ENCODE measurements around the gene TTC7B. TPM values are rescaled to one million over a fixed set of nuclear protein-coding genes. Genes with fewer than 3 reads are reported as not detected.

The TTC7B gene
- total RNA-seq, 1 experiment from 2014 or later = under 0.01 TPM

GRCh38 chr14:90804292-90805083, 11.7 kb downstream of the TTC7B start:
- no peak overlapping the region for H3K27ac ChIP-seq (ENCODE audit: low read length)
- H3K79me2 ChIP-seq (ENCODE audit: low read length) = no peaks in the 10 kb centered on the region
- H2AFZ ChIP-seq (ENCODE audit: low read length) = no peak overlapping the region

GRCh38 chr14:90803249-90803648, 13.0 kb downstream of the TTC7B start:
- Histone ChIP-seq H2AFZ (ENCODE audit: low read length) (no peak overlapping the region), H3K36me3 (ENCODE audit: insufficient read depth, low read length) (no peaks in the 10 kb centered on the region), H3K4me1 (ENCODE audit: low read length) (no peaks in the 10 kb centered on the region), H4K20me1 (ENCODE audit: insufficient read depth, low read depth, low read length) (no peaks in the 10 kb centered on the region), H3K79me2 (ENCODE audit: low read length) (no peaks in the 10 kb centered on the region), H3K9me2 (replicated peaks; ENCODE audit: insufficient read depth, low read length) (no peaks in the 10 kb centered on the region), H3K9me3 (ENCODE audit: low read length) (no peaks in the 10 kb centered on the region), H3K4me3 (ENCODE audit: low read length) (no peak overlapping the region), H3K9ac (ENCODE audit: low read length) (no peak overlapping the region), H3K27me3 (ENCODE audit: low read length) (no peaks in the 10 kb centered on the region), H3K27ac (ENCODE audit: low read length) (no peak overlapping the region), H3K4me2 (ENCODE audit: low read depth, low read length, poor library complexity, severe bottlenecking) (no peak overlapping the region)
- no peak for DNase-seq

More at GRCh38 chr14:90804292-90805083, 11.7 kb downstream of the TTC7B start:
- no peaks in the 10 kb centered on the region for H3K9me2 ChIP-seq (replicated peaks; ENCODE audit: insufficient read depth, low read length)
- H3K36me3 ChIP-seq (ENCODE audit: insufficient read depth, low read length) = no peaks in the 10 kb centered on the region
- H3K4me2 ChIP-seq (ENCODE audit: low read depth, low read length, poor library complexity, severe bottlenecking) = no peak overlapping the region
- no peaks in the 10 kb centered on the region for H3K4me1 ChIP-seq (ENCODE audit: low read length)
- H3K27me3 ChIP-seq (ENCODE audit: low read length) = no peaks in the 10 kb centered on the region
- no peak overlapping the region for H3K9ac ChIP-seq (ENCODE audit: low read length)
- no peaks in the 10 kb centered on the region for H3K9me3 ChIP-seq (ENCODE audit: low read length)
- no peak overlapping the region for H3K4me3 ChIP-seq (ENCODE audit: low read length)
- no peak for DNase-seq
- H4K20me1 ChIP-seq (ENCODE audit: insufficient read depth, low read depth, low read length) = no peaks in the 10 kb centered on the region

GRCh38 chr14:90799420-90799819, 16.8 kb downstream of the TTC7B start:
- Histone ChIP-seq H3K4me1 (ENCODE audit: low read length) (no peaks in the 10 kb centered on the region), H3K4me2 (ENCODE audit: low read depth, low read length, poor library complexity, severe bottlenecking) (no peak overlapping the region), H3K27me3 (ENCODE audit: low read length) (no peaks in the 10 kb centered on the region), H2AFZ (ENCODE audit: low read length) (no peak overlapping the region), H3K9ac (ENCODE audit: low read length) (no peak overlapping the region), H4K20me1 (ENCODE audit: insufficient read depth, low read depth, low read length) (no peaks in the 10 kb centered on the region), H3K27ac (ENCODE audit: low read length) (no peak overlapping the region), H3K36me3 (ENCODE audit: insufficient read depth, low read length) (no peaks in the 10 kb centered on the region), H3K4me3 (ENCODE audit: low read length) (no peak overlapping the region), H3K79me2 (ENCODE audit: low read length) (no peaks in the 10 kb centered on the region), H3K9me2 (replicated peaks; ENCODE audit: insufficient read depth, low read length) (no peaks in the 10 kb centered on the region), H3K9me3 (ENCODE audit: low read length) (no peaks in the 10 kb centered on the region)
- no peak for DNase-seq

GRCh38 chr14:90797919-90798318, 18.3 kb downstream of the TTC7B start:
- Histone ChIP-seq H3K4me2 (ENCODE audit: low read depth, low read length, poor library complexity, severe bottlenecking) (no peak overlapping the region), H3K9me3 (ENCODE audit: low read length) (no peaks in the 10 kb centered on the region), H3K79me2 (ENCODE audit: low read length) (no peaks in the 10 kb centered on the region), H3K27ac (ENCODE audit: low read length) (no peak overlapping the region), H3K4me3 (ENCODE audit: low read length) (no peak overlapping the region), H3K9ac (ENCODE audit: low read length) (no peak overlapping the region), H4K20me1 (ENCODE audit: insufficient read depth, low read depth, low read length) (no peaks in the 10 kb centered on the region), H3K9me2 (replicated peaks; ENCODE audit: insufficient read depth, low read length) (no peaks in the 10 kb centered on the region), H3K4me1 (ENCODE audit: low read length) (no peaks in the 10 kb centered on the region), H3K27me3 (ENCODE audit: low read length) (no peaks in the 10 kb centered on the region), H2AFZ (ENCODE audit: low read length) (no peak overlapping the region), H3K36me3 (ENCODE audit: insufficient read depth, low read length) (no peaks in the 10 kb centered on the region)
- DNase-seq = no peak

- Histone ChIP-seq H3K4me2 (ENCODE audit: low read depth, low read length, poor library complexity, severe bottlenecking) (no peak overlapping the region), H3K4me1 (ENCODE audit: low read length) (no peaks in the 10 kb centered on the region), H3K36me3 (ENCODE audit: insufficient read depth, low read length) (no peaks in the 10 kb centered on the region), H4K20me1 (ENCODE audit: insufficient read depth, low read depth, low read length) (no peaks in the 10 kb centered on the region), H3K9ac (ENCODE audit: low read length) (no peak overlapping the region), H3K9me3 (ENCODE audit: low read length) (no peaks in the 10 kb centered on the region), H3K27ac (ENCODE audit: low read length) (no peak overlapping the region), H3K9me2 (replicated peaks; ENCODE audit: insufficient read depth, low read length) (no peaks in the 10 kb centered on the region), H3K4me3 (ENCODE audit: low read length) (no peak overlapping the region), H2AFZ (ENCODE audit: low read length) (no peak overlapping the region), H3K79me2 (ENCODE audit: low read length) (no peaks in the 10 kb centered on the region), H3K27me3 (ENCODE audit: low read length) (no peaks in the 10 kb centered on the region)
- no peak for DNase-seq
These were observed 18.8 kb downstream of the TTC7B start for GRCh38 chr14:90797451-90797850.

- no peaks in the 10 kb centered on the region for H3K36me3 ChIP-seq (ENCODE audit: insufficient read depth, low read length)
- no peaks in the 10 kb centered on the region for H3K4me1 ChIP-seq (ENCODE audit: low read length)
- no peaks in the 10 kb centered on the region for H3K79me2 ChIP-seq (ENCODE audit: low read length)
- H3K9ac ChIP-seq (ENCODE audit: low read length) = no peak overlapping the region
- H3K4me2 ChIP-seq (ENCODE audit: low read depth, low read length, poor library complexity, severe bottlenecking) = no peak overlapping the region
- H3K9me3 ChIP-seq (ENCODE audit: low read length) = no peaks in the 10 kb centered on the region
- no peak overlapping the region for H2AFZ ChIP-seq (ENCODE audit: low read length)
- no peak overlapping the region for H3K4me3 ChIP-seq (ENCODE audit: low read length)
- H4K20me1 ChIP-seq (ENCODE audit: insufficient read depth, low read depth, low read length) = no peaks in the 10 kb centered on the region
- DNase-seq = no peak
- H3K27me3 ChIP-seq (ENCODE audit: low read length) = no peaks in the 10 kb centered on the region
- H3K27ac ChIP-seq (ENCODE audit: low read length) = no peak overlapping the region
- no peaks in the 10 kb centered on the region for H3K9me2 ChIP-seq (replicated peaks; ENCODE audit: insufficient read depth, low read length)
These were observed 19.9 kb downstream of the TTC7B start for GRCh38 chr14:90796329-90796728.

- DNase-seq = no peak
- Histone ChIP-seq H3K9me3 (ENCODE audit: low read length) (no peaks in the 10 kb centered on the region), H3K36me3 (ENCODE audit: insufficient read depth, low read length) (no peaks in the 10 kb centered on the region), H3K27ac (ENCODE audit: low read length) (no peak overlapping the region), H3K4me2 (ENCODE audit: low read depth, low read length, poor library complexity, severe bottlenecking) (no peak overlapping the region), H3K9me2 (replicated peaks; ENCODE audit: insufficient read depth, low read length) (no peaks in the 10 kb centered on the region), H4K20me1 (ENCODE audit: insufficient read depth, low read depth, low read length) (no peaks in the 10 kb centered on the region), H3K9ac (ENCODE audit: low read length) (no peak overlapping the region), H3K4me3 (ENCODE audit: low read length) (no peak overlapping the region), H2AFZ (ENCODE audit: low read length) (no peak overlapping the region), H3K27me3 (ENCODE audit: low read length) (no peaks in the 10 kb centered on the region), H3K4me1 (ENCODE audit: low read length) (no peaks in the 10 kb centered on the region), H3K79me2 (ENCODE audit: low read length) (no peaks in the 10 kb centered on the region)
These were observed 20.5 kb downstream of the TTC7B start for GRCh38 chr14:90795744-90796143.

GRCh38 chr14:90791486-90791885, 24.7 kb downstream of the TTC7B start:
- Histone ChIP-seq H2AFZ (ENCODE audit: low read length) (no peak overlapping the region), H3K9me2 (replicated peaks; ENCODE audit: insufficient read depth, low read length) (no peaks in the 10 kb centered on the region), H3K79me2 (ENCODE audit: low read length) (no peaks in the 10 kb centered on the region), H3K4me3 (ENCODE audit: low read length) (no peak overlapping the region), H3K27me3 (ENCODE audit: low read length) (no peaks in the 10 kb centered on the region), H3K9me3 (ENCODE audit: low read length) (no peaks in the 10 kb centered on the region), H3K4me1 (ENCODE audit: low read length) (no peaks in the 10 kb centered on the region), H3K27ac (ENCODE audit: low read length) (no peak overlapping the region), H3K36me3 (ENCODE audit: insufficient read depth, low read length) (no peaks in the 10 kb centered on the region), H3K9ac (ENCODE audit: low read length) (no peak overlapping the region), H4K20me1 (ENCODE audit: insufficient read depth, low read depth, low read length) (no peaks in the 10 kb centered on the region), H3K4me2 (ENCODE audit: low read depth, low read length, poor library complexity, severe bottlenecking) (no peak overlapping the region)
- no peak for DNase-seq
